ENCODE results near the gene ALK.

The ALK gene

DNA sequence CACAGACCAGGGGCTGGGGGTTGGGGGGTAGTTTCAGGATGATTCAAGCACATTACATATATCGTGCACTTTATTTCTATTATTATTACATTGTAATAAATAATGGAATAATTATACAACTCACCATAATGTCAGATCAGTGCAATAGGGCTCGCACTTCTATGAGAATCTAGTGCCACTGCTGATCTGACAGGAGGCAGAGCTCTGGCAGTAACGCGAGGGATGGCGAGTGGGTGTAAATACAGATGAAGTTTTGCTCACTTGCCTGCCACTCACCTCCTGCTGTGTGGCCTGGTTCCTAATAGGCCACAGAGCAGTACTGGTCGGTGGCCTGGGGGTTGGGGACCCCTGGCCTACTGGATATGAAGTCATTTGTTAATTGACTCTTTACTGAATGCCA is 615.6 kb downstream of the ALK start:
- no peak for DNase-seq (ENCODE audit: low read depth in 2 of 2, low spot score in 1 of 2)

DNA sequence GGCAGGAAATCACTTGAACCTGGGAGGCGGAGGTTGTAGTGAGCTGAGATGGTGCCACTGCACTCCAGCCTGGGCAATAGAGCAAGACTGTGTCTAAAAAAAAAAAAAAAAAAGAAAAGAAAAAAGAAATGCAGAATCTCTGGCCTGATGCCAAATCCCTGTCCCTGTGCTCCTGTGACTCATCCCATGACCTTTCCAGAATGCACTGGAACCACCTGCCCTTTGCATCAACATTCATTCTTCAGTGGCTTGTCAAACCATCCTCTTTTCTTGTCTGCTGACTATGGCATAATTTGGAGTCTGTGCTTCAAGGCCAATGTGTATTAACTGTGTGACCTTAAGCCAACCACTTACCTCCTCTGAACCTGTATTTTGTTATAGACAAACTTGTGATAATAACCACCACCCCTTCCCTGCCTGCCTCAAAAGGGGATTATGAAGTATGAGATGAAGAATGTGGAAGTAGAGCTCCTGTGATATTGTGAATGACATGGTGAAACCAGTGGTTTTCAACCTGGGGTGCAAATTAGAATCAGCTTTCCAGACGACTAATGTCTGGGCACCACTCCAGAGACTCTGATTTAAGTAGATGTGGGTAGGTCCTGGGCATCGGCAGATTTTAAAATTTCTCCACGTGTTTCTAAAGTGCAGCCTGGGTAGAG is 616.9 kb downstream of the ALK start:
- DNase-seq (ENCODE audit: low read depth in 2 of 2, low spot score in 1 of 2): no peak

DNA sequence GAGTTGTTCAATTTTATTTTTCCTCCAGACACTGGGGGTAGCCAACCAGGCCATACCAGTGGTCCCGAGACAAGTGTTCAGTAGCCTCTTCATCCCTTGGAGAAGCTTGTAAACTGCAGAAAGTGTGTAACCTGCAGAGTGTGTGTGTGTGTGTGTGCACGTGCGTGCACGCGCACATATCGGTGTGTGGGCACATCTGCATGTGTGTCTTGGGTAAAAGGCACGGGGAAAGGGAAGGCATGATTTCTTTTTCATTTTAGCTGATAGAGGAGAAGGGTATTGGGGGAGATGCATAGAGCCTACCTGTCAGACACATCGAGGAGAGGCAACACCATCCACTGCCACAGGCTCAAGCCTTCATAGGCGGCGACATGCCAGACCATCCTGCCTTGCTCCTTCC is 624.8 kb downstream of the ALK start:
- no peak for DNase-seq (ENCODE audit: low read depth in 2 of 2, low spot score in 1 of 2)

- no peak for DNase-seq (ENCODE audit: low read depth in 2 of 2, low spot score in 1 of 2)
These were observed 625.5 kb downstream of the ALK start for GRCh38 chr2:29295845-29296244.

DNA sequence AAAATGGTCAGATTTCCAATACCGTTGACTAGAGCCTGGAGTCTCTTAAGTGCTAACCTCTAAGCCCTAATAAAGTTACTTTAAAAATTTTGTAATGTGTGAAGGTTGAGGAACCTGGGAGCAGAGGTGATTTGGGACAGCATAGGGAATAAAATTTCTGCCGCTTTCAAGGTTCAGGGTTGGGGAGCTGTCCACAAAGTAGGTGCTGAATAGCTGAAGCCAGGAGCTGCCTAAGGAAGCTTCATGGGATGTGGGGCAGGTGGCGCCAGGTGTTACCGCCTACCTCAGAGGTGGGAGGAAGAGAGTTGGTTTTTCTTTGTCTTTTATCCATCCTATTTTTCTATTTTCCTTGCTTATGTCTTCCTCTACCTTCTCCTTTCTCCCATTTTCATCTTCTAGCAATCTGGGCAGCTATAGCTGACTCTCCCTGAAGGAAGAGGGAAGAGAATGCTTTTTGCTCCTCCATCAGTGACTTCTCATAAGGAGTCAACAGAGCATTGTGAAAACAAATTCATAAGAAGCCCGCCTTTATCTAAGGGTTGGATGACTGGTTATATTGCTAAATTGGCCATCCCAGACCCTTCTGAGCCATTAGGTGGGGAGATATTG is 627.5 kb downstream of the ALK start:
- DNase-seq (ENCODE audit: low read depth in 2 of 2, low spot score in 1 of 2): no peak

GRCh38 chr2:29290293-29291047 is 630.9 kb downstream of the ALK start:
- no peak for DNase-seq (ENCODE audit: low read depth in 2 of 2, low spot score in 1 of 2)

DNA sequence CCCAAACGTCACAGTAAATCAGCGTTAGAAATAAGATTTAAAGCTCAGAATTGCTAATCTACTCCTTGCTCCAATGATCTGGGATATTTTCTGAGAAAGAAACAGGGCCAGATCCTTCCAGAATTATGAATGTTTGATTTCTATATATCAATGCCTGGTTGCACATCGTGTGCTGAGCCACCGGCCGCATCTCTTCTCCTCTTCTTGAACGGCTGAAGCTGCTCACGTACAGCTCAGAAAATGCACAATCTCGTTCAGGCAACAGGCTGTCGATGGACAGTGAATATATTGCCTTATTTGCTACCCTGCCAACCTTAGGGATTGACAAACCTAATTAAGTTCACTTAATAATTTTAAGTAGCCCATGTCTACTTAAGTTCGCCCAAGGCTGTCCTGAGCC is 636.7 kb downstream of the ALK start:
- DNase-seq (ENCODE audit: low read depth in 2 of 2, low spot score in 1 of 2): no peak

GRCh38 chr2:29281916-29282247 is 639.5 kb downstream of the ALK start:
- DNase-seq (ENCODE audit: low read depth in 2 of 2, low spot score in 1 of 2): no peak

DNA sequence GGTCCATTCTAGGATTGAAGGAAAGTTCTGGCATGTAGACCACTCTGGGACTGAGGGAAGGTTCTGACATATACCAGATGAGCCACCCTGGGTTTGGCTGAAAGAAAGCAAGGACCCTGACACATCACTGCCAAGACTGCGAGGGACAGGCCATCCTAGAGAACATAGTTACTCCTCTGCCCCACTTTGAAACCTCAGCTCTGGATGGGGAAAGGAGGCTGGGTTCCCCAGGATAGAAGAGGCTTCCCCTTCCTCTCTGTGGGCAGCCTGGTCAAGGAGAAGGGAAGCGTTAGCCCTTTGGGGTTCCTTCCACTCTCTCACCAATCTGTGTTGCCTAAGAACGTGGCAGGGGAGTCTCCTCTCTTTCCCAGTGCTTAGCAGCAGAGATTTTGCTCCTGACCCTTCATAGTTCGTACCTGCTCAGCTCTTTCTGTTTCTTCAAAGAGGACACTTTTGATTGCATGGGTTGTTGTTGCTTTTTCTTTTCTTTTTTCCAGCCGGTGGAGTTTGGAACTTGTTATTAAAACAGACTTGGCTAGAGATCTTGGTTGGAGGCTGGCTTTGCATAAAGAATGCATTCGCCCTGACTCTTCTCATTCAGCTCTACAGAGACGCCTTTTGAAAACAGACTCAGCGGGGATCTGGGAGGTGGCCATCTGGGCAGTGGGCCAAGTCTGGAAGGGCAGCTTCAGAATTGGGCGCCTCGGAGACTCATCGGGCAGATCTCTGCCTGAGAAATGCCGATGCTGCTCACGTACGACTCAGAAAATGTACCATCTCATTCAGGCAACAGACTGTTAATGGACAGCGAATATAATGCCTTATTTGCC is 640.1 kb downstream of the ALK start:
- DNase-seq (ENCODE audit: low read depth in 2 of 2, low spot score in 1 of 2): no peak

GRCh38 chr2:29278966-29279365 is 642.4 kb downstream of the ALK start:
- DNase-seq (ENCODE audit: low read depth in 2 of 2, low spot score in 1 of 2): no peak

GRCh38 chr2:29276151-29276550 is 645.2 kb downstream of the ALK start:
- no peak for DNase-seq (ENCODE audit: low read depth in 2 of 2, low spot score in 1 of 2)

DNA sequence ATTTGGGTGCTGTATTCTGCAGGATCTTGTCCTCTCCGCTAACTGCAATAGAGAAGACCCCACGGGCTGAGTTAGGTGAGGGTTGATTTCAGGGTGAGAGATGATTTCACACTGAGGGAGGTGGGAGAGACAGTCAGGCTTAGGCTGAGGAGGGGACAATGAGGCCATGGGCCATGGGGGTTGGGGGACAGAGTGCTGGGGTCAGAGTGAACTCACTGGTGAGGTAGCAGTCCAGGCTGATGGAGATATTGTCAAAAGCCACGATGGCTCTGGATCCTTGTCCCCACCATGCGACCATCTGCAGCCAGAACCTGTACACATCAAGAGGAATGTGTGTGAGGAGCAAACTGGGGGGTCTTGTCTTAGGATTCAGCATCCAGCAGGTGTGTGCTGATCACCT is 646.2 kb downstream of the ALK start:
- no peak for DNase-seq (ENCODE audit: low read depth in 2 of 2, low spot score in 1 of 2)

- DNase-seq (ENCODE audit: low read depth in 2 of 2, low spot score in 1 of 2): no peak
These were observed 647.4 kb downstream of the ALK start for GRCh38 chr2:29273685-29274611.

DNA sequence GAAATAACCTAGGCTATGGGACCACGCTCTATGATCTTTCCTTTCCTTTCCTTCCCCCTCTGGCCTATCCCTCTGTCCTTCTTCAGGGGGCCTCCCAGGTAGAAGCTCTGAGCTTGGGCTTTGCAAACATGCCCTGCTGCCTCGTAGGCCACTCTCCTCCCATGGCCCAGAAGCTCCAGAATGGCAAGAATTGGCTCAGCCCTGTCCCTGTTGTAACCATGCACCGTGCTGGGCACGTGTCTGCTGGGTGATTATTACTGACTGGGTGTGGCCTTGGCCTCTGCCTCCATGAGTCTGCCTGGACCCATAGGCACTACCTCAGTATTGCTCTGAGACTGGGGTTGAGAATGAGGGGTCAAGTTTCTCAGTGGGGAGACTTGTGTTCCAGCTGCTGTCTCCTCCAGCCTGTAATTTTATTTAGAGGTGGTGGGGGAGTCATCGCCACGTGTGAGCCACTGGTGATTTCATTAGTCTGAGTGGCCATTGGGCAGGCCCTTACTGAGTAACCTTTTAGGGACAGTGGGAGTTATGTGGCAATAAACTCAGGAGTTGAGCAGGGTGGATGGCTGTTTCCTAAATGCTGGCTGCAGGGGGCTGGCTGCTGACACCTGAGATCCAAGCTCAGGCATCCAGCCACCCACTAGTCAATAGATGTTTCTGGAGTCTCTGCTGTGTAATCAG is 648.2 kb downstream of the ALK start:
- no peak for DNase-seq (ENCODE audit: low read depth in 2 of 2, low spot score in 1 of 2)

- no peak for DNase-seq (ENCODE audit: low read depth in 2 of 2, low spot score in 1 of 2)
These were observed 649.1 kb downstream of the ALK start for GRCh38 chr2:29272311-29272710.

- no peak for DNase-seq (ENCODE audit: low read depth in 2 of 2, low spot score in 1 of 2)
These were observed 650.7 kb downstream of the ALK start for GRCh38 chr2:29270701-29271121.

- no peak for DNase-seq (ENCODE audit: low read depth in 2 of 2, low spot score in 1 of 2)
These were observed 651.6 kb downstream of the ALK start for GRCh38 chr2:29269765-29270109.

DNA sequence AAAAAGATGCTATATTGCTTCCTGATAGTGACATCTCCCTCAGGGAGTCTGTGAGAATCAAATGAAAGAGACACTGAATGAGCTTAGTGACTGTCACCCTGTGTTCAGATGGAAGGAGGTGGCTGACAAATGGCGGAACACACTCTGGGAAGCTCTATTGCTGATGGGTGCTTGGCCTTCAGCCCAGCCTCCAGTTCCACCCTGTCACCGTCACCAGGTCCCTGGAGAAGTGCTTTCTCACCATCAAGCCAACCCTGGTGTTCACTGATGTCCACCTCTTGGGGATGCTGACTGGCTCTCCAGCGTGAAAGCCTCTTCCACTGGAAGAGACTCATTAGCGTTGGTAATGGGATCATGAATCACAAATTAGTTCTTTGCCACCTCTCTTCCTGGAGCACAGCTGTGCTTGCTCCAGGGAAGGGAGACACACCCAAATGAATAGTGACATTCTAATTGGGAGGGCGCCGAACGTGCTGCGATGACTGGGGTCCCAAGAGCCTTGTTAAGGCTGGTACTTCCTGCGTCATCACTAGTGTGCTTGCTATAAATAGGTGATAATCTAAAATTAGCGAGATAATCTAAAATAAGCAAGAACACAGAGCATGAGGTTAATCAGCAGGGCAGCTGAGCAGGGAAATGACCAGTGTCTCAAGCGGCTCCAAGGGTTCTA is 652.2 kb downstream of the ALK start:
- no peak for DNase-seq (ENCODE audit: low read depth in 2 of 2, low spot score in 1 of 2)

DNA sequence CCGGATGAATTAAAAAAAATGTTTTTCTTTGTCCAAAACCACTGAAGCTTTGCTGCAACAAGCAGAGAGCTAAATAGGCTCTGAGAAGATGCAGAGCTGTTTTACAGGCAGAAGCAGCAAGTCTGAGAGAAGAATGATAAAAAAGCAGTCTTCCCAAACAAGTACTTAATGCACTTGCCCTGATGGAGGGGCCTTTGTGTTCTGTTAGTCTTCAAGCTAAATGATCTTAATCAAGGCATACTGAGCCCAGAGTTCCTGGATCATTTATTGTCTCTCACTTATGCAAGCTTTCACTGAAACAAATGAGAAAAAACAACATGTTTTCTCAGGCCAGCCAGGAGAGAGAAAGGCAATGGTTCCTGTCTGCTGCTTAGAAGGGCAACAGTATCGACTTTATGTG is 653.7 kb downstream of the ALK start:
- DNase-seq (ENCODE audit: low read depth in 2 of 2, low spot score in 1 of 2): no peak

- DNase-seq (ENCODE audit: low read depth in 2 of 2, low spot score in 1 of 2): no peak
These were observed 657.5 kb downstream of the ALK start for GRCh38 chr2:29263886-29264285.
